Parathyroid adenoma (tissue), 2 donors: ENCODE data around the gene NEK4.

ENCODE experiments used
- H2AFZ ChIP-seq: fragments of 300-600 bp; sonication (generic); one replicate; pipeline ENCODE4 v1.7.0; 2017; ENCODE audit warnings: antibody characterized with exemption, mild to moderate bottlenecking
- H3K27ac ChIP-seq: fragments of 300-600 bp; sonication (generic); one replicate; pipeline ENCODE4 v1.7.0; 2017
- H3K27me3 ChIP-seq: fragments of 300-600 bp; sonication (generic); one replicate; pipeline ENCODE4 v1.7.0; 2017; ENCODE audit warnings: low read length; ENCODE audit not compliant: control insufficient read depth, insufficient read depth
- H3K36me3 ChIP-seq: fragments of 300-600 bp; sonication (generic); one replicate; pipeline ENCODE4 v1.7.0; 2017; ENCODE audit warnings: low read length; ENCODE audit not compliant: control insufficient read depth, insufficient read depth
- H3K4me1 ChIP-seq: fragments of 300-600 bp; sonication (generic); one replicate; pipeline ENCODE4 v1.7.0; 2017; ENCODE audit warnings: control low read depth
- H3K4me2 ChIP-seq: fragments of 300-600 bp; sonication (generic); one replicate; pipeline ENCODE4 v1.7.0; 2017; ENCODE audit warnings: low read length
- H3K4me3 ChIP-seq: fragments of 300-600 bp; sonication (generic); one replicate; pipeline ENCODE4 v1.7.0; 2017; ENCODE audit warnings: low read depth, low read length
- H3K79me2 ChIP-seq: fragments of 300-600 bp; sonication (generic); one replicate; pipeline ENCODE4 v1.7.0; 2017; ENCODE audit warnings: control low read depth
- H3K9ac ChIP-seq: fragments of 300-600 bp; sonication (generic); one replicate; pipeline ENCODE4 v1.7.0; 2017; ENCODE audit warnings: mild to moderate bottlenecking
- H3K9me3 ChIP-seq: fragments of 300-600 bp; sonication (generic); one replicate; pipeline ENCODE4 v1.7.0; 2017; ENCODE audit warnings: low read length; ENCODE audit not compliant: control insufficient read depth
- TF ChIP-seq, protein P1 (sequence below): fragments of 300-600 bp; sonication (generic); IDR thresholded peaks from one replicate; pipeline ENCODE4 v1.7.0; 2017; ENCODE audit warnings: antibody characterized with exemption, mild to moderate bottlenecking
- donor health status: primary hyperparathyroidism.

The NEK4 gene

DNA sequence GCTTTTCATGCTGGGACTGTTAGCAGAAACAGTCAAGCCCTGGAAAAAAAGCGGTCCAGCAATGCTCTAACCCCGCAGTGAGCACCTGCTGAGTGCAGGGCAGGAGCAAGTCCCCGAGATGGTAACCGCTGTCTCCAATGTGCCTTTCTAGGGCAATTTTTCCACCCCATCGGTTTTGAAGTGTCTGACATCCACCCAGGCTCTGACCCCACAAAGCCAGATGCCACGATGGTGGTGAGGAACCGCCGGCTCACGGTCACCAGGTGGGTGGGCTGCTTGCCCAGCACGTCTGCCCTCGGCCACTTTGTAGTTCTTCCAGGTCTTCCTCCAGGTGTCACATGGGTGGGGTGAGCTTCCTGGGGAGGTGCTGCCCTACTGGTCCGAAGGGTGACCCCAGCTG, 20.6 kb upstream of the NEK4 start:
- Histone ChIP-seq H3K36me3 (no peaks in the 10 kb centered on the region), H3K4me2 (no peak overlapping the region), H3K9me3 (no peaks in the 10 kb centered on the region), H3K27me3 (no peaks in the 10 kb centered on the region), H2AFZ (no peak overlapping the region), H3K4me3 (no peak overlapping the region), H3K79me2 (no peaks in the 10 kb centered on the region), H3K27ac (no peak overlapping the region), H3K4me1 (no peaks in the 10 kb centered on the region), H3K9ac (no peak overlapping the region)
- TF ChIP-seq, protein P1, sequence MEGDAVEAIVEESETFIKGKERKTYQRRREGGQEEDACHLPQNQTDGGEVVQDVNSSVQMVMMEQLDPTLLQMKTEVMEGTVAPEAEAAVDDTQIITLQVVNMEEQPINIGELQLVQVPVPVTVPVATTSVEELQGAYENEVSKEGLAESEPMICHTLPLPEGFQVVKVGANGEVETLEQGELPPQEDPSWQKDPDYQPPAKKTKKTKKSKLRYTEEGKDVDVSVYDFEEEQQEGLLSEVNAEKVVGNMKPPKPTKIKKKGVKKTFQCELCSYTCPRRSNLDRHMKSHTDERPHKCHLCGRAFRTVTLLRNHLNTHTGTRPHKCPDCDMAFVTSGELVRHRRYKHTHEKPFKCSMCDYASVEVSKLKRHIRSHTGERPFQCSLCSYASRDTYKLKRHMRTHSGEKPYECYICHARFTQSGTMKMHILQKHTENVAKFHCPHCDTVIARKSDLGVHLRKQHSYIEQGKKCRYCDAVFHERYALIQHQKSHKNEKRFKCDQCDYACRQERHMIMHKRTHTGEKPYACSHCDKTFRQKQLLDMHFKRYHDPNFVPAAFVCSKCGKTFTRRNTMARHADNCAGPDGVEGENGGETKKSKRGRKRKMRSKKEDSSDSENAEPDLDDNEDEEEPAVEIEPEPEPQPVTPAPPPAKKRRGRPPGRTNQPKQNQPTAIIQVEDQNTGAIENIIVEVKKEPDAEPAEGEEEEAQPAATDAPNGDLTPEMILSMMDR, result no peak

DNA sequence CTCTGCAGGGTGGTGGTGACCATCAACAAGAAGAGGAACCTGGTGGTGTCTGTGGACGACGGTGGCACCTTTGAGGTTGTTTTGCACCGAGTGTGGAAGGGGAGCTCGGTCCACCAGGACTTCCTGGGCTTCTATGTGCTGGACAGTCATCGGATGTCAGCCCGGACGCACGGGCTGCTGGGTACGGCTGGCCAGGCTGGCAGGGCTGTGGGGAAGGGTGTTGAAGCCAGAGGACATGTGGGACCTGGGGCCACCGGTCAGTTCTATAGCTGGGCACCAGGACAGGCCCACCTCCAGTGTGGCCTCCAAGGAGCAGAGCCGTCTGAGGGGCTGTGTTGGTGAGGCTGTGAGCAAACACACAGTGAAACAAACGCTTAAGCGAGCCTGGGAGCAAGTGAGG, 20.0 kb upstream of the NEK4 start:
- no peak overlapping the region for H3K27ac ChIP-seq
- H3K9me3 ChIP-seq, result no peaks in the 10 kb centered on the region
- H3K4me1 ChIP-seq, result no peaks in the 10 kb centered on the region
- H3K79me2 ChIP-seq, result no peaks in the 10 kb centered on the region
- TF ChIP-seq, protein P1, result no peak
- no peaks in the 10 kb centered on the region for H3K27me3 ChIP-seq
- no peaks in the 10 kb centered on the region for H3K36me3 ChIP-seq
- no peak overlapping the region for H2AFZ ChIP-seq
- no peak overlapping the region for H3K9ac ChIP-seq
- no peak overlapping the region for H3K4me3 ChIP-seq
- H3K4me2 ChIP-seq, result no peak overlapping the region

DNA sequence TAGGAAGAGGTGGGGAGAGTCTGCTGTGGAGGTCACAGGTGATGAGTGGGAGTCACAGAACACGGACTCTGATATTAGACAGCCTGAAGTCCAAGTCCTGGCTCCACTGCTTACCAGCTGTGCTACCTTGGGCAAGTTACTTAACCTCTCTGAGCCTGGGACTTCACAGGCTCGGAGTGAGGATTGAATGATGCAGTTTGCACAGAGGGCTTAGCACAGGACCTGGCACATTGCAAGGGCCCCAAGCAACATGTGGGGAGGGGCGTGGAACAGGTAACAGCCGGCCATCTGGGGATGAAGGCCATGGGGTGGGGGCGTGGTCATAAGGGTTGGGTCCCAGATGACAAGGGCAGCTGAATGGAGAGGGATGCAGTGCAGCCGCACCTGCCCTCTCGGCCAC, 19.6 kb upstream of the NEK4 start:
- no peak overlapping the region for H3K27ac ChIP-seq
- no peak overlapping the region for H2AFZ ChIP-seq
- H3K4me3 ChIP-seq, result no peak overlapping the region
- H3K27me3 ChIP-seq, result no peaks in the 10 kb centered on the region
- no peak overlapping the region for H3K9ac ChIP-seq
- no peaks in the 10 kb centered on the region for H3K4me1 ChIP-seq
- no peaks in the 10 kb centered on the region for H3K36me3 ChIP-seq
- H3K4me2 ChIP-seq, result no peak overlapping the region
- no peaks in the 10 kb centered on the region for H3K79me2 ChIP-seq
- no peaks in the 10 kb centered on the region for H3K9me3 ChIP-seq
- TF ChIP-seq, protein P1, result no peak

DNA sequence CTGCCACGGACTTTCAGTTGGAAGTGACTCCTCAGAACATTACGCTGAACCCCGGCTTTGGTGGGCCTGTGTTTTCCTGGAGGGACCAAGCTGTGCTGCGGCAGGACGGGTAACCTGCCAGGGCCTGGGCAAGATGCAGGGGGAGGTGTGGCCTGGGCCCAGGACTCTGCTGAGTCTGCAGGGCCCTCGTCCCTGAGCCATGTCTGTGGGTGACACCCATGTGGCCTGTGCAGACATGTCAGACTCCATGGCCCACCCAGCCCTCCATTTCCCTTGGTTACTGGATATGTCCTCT, 19.0 kb upstream of the NEK4 start:
- H2AFZ ChIP-seq, result no peak overlapping the region
- no peak overlapping the region for H3K9ac ChIP-seq
- TF ChIP-seq, protein P1, result no peak
- H3K4me2 ChIP-seq, result no peak overlapping the region
- H3K4me1 ChIP-seq, result no peaks in the 10 kb centered on the region
- H3K36me3 ChIP-seq, result no peaks in the 10 kb centered on the region
- no peaks in the 10 kb centered on the region for H3K9me3 ChIP-seq
- H3K4me3 ChIP-seq, result no peak overlapping the region
- no peak overlapping the region for H3K27ac ChIP-seq
- H3K27me3 ChIP-seq, result no peaks in the 10 kb centered on the region
- H3K79me2 ChIP-seq, result no peaks in the 10 kb centered on the region

DNA sequence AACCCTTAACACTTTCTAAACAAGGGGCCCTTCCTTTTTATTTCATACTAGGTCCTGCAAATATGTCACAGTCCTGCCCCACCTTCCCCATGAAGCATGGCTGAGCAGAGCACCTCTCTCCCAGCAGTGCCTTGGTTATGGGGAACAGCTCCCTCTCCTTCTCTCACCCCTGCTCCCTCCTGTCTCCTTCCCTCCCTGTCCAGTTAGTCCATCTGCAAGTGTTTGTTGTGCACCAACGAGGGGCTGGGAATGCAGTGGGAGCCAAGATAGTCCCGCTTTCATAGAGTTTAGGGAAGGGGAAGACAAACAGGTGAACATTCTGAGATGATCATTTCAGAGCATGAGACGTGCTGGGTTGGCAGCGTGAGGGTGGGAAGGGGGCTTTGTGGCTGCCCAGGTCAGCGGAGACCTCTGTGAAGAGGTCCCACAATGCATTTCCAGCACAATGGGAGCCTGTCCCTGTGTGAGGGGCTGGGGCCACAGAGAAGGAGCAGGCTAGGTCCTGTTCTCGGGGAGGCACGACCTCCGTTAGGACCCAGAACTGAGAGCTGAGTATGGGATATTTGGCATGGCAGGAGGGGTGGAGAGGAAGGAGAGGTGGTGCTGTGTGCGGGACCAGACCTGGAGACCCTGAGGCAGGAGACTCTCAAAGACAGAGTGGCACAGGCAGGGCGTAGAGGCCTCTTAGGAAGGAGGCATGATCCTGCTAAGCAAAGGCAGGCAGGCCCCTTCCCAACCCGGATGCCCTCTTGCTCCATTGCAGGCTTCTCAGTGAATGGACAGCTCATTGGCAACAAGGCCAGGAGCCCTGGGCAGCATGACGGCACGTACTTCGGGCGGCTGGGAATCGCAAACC, 18.4 kb upstream of the NEK4 start:
- Histone ChIP-seq H3K9ac (no peak overlapping the region), H3K27me3 (no peaks in the 10 kb centered on the region), H3K4me2 (no peak overlapping the region), H3K4me3 (no peak overlapping the region), H3K9me3 (no peaks in the 10 kb centered on the region), H2AFZ (no peak overlapping the region), H3K79me2 (no peaks in the 10 kb centered on the region), H3K36me3 (no peaks in the 10 kb centered on the region), H3K27ac (no peak overlapping the region), H3K4me1 (no peaks in the 10 kb centered on the region)
- TF ChIP-seq, protein P1, result no peak
